HG03064 (cell line): Measurements from ENCODE around the gene PNPLA2.

Experiments
- ATAC-seq: cut with Tn5 transposase; IDR thresholded peaks from one replicate; pipeline ENCODE4 v1.9.1; 2021; ENCODE audit warnings: low read depth; ENCODE audit not compliant: unreplicated experiment

PNPLA2 gene

DNA sequence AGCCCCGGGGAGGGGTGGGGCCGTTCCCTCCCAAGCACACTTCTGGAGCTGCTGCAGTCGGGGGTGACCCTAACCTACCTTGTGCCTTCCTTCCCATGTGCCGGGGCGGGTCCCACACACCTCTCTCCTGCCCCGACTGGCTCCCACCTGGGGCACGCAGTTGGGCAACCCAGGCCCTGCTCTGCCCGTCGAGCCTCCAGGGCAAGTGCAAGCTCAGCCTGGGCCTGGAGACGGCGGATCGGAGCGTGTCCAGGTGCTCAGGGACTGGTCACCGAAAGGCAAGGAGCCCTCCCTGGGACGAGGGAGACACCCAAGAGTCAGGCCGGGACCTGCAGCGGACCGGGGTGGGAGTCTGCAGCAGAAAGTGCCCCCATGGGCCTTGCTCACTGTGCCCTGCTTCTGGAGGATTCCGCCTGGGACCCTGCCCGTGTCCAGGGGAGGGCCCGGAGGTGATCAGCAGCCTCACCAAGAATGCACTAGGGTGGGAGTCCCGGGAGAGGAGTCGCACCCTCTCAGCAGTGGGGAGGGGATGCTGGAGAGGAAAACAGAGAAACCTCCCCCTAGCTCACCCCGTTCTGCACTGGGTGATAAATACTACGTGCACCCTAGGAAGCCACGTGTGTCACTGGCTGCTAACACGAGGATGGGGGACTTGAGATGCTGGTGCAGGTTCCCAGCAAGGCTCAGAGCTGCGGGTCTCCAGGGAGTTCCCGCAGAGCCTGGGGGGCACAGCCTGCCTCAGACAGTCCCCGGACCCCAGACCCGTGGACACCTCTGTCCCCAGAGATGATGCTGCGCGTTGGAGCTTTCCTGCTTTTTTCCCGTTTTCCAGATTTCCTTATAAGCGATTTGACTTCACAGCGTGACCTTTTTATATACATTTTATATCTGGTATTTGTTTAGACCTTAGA is 36.2 kb upstream of the PNPLA2 start:
- ATAC-seq = no peak

DNA sequence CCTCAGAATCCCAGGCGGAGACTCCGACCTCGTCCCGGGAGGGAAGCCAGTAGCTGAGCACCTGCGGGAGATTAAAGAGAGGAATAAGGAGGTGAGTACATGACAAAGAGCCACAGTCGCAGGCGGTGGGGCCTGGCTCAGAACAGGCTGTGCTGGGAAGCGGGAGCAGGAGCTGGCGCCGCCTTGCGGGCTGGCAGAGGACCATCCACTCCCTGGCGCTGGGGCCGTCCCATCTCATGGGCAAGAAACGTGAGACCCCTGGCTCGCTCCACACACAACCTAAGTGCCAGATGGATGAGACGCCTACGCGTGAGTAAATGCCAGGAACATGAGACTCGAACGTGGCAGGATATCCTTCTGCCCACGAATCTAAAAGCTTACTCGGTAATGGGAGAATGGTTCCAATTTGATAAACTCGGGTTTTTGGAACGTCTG is 35.1 kb upstream of the PNPLA2 start:
- no peak for ATAC-seq

DNA sequence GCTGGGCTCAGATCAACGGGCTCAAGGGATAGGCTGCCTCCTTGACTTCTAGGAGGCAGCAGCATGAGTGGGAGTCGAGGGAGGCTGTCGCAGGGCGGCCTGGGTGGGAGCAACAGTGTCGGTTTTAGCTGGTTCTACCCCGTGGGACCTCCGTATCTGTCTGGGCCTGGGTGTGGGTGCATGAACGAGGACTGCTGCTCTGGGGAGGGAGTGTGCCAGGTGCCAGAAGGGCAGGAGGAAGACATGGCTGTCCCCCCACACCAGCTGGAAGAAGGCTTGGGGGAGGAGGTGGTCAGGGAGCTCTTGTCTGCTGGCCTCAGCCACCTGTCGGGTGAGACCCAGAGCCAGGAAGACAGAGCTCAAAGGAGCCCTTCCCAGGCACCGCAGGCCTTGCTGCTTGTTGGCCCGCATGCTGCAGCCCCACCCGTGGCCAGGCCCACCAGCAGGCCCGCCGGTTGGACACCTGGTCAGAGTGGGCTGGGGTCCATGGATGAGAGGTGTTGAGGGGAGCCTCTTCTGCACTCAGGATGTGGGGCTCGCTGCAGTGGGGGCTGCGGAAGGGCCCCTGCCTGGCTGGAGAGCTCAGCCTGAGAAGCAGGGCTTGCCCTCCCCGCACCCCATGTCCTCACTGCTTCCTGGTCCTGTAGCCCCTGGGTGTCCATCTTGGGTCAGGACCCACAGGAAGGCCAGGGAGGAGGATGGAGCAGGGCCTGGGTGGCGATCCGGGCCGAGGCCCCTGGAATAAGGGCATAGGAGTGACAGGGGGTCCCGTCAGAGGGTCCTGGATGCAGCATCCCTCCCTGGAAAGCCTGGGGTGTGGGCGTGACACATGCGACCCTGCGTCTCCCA is 32.3 kb upstream of the PNPLA2 start:
- no peak for ATAC-seq

DNA sequence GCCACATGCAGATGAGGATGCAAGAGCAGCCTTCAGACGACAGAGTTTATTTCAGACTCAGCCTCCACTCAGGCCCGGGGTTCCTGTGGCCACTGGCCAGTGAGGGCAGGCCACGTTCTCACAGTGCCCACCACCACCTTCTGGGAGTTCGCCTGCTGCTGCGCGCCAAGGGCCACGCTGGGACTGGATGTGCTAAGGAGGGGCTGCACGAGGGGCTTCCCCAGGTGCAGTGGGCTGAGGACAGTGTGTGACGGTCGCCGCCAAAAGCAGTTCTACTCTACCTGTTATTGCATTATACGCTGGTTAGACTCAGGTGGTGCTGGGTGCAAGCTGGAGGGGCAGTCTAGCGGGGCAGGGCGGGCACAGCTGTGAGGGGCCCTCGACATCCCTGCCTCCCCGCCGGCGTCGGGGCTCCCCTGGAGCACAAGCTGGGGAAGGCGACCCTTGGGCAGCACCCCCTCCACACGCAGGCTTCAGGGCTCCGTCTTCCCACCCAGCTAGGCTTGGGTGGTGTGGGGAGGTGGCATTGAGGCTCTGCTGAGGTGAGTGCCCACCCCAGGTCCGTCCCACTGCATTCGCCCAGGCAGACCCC is 31.5 kb upstream of the PNPLA2 start:
- ATAC-seq = no peak

DNA sequence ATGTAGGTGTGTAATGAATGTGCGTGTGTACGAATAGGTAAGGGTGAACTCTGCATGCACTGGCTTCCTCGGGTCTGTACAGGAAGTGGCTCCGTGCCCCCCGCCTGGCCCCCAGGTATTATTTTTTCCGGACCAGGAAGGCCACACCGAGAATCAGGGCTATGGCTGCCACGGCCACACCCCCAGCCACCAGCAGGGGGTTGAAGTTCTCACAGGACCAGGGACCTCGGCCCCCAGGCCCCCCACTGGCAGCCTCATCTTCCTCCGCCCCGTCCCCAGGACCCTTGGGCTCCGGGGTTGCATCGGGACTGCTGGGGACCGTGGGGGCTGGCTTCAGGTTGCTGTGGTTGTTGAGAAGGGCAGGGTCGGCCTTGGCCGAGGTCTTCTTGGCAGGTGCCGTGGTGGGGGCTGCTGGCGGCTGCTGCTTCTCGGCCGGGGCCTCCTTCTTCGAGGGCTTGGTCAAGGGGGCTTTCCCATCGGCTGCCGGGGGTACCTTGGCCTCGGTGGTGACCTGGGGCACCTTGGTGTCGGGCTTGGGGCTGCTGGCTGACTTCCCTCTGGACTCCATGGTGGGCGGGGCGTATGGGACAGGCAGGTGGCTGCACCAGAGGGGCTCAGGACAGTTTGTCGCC is 30.6 kb upstream of the PNPLA2 start:
- no peak for ATAC-seq

DNA sequence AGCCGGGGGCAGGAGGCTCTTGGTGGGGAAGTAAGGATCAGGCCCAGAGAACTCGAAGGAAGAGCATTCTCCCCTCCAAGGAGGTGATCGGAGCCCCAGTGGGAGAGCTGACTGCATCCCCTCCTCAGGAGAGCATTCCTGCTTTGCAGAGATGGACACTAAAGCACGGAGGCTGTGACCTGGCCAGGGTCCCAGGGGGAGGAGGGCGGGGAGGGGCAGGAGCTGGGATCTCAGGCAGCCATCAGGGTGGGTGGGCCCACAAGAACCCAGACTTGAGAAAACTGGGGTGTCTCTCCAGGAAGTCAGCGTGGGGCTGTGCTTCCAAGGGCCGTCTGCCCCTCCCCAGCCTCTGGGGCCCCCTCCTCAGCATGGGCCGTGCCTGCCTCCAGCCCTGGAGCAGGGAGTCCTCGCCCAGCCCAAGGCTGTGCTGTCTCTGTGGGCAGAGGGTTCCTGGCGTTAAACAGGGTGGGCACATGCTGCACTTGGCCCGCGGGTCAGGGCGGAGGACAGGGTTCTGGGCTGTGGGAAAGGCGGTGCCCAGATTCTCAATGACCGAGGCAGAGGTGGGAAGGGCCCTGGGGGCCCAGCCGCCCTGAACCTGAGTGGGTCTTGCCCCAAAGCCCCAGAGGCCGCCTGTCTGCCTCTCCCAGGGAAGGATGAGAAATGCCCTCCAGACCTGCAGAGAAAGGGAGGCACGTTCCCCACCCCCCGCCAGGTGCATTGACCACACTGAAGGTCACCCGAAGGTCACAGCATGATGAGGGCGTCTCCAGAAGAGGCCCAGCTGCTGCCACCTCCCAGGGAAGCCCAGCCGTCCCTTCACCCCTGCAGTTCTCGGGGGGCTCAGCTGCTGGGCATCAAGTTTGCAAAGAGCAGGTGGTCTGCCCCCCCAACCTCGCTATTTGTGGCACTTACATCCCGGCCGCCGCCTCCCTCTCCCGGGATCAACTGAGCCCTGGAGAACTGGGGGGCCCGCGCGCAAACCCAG is 29.5 kb upstream of the PNPLA2 start:
- no peak for ATAC-seq

DNA sequence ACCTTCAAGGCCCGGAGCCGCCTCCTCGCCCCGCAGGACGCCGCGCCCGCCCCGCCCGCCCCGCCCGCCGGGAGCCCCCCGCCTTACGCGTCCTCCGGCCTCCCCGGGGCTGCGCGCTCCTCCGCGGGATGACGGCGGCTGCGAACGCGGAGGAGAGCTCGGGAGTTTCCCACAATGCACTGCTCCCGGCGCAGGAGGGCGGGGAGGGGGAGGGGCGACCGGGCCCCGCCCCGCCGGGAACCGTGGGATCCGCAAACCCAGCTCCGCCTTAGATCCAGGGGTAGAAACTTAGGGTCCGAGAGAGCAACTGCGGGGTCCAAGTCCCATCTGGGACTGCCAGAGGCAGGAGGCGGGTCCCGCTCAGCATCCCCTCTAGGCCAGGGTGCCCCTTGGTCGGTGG is 28.8 kb upstream of the PNPLA2 start, which contains the start of gene CEND1:
TSS of gene CEND1 (minus strand) at position 148 of the 400 bp plus-strand sequence. CDS start 1,514 bp downstream, outside the sequence.
- ATAC-seq = no peak

DNA sequence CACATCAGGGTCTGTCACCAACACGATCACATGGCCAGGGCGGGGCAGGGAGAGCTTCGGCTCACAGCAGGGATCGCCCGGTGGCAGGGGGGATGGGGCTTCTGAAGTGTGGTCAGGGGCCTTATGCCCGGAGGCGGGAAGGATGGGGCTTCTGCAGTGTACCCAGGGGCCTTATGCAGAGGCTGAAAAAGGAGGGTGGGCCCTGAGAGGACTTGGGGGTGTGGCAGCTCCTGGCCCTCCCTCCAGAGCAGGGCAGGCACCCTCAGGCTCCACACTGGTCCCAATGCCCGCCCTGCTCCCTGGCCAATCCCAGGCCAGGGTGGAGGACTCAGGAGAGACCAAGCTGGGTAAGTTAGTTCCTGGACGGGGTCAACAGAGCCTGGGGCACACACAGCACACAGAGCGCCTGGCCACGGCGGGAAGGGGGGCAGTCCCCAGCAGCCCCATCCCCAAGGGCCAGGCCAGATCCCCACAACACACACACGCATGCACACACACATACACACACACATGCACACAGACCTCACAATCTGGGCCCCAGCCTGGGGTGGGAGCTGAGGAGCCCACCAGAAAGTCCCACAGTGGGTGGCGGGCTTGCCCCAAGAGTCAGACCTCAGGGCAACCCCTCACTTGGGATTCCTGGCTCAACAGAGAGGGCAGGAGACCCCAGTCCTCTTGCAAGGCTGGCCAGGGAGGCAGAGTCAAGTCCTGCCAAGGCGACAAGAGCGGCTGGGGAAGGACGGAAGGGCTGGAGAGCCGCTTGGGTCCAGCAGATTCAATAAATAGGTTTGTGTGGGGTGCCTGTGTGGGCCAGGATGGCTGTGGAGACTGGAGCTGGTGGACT is 27.8 kb upstream of the PNPLA2 start:
- ATAC-seq = no peak

DNA sequence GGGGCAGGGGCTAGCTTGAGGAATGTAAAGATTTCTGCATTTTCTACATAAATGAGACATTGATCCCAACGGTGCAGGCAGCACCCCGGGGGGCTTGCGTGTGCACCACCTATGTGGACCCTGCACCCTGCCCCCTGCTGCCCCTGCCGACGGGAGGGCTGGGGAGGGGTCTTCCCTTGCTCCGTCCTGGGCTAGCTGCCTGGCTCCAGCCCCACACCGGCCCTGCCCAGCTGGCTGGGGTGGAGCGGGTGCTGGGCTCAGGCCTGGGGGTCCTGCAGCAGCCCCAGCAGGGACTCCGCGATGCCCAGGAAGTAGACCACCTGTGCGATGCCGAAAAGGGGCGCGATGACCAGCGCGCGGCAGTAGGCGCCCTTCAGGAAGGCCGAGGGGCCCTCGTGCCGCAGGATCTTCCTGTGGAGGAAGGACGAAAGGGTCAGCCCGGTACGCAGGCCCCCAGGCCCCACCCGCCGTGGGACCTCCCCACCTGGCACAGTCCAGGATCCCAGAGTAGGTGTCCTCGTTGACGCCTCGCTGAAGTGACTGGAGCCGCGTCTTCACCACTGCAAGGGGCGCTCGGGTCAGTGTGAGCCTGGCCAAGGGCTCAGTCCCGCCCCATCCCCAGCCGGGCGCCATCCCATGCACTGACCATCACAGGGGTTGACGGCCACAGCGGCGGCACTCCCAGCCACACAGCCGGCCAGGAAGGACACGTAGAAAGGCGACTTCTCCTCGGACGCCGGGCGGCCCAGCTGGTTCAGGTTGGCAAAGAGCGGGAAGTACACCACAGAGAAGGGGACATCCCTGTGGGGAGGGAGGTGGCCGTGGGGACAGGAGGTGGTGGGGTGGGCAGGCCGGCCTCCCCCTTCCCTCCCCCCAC is 26.8 kb upstream of the PNPLA2 start:
- no peak for ATAC-seq

DNA sequence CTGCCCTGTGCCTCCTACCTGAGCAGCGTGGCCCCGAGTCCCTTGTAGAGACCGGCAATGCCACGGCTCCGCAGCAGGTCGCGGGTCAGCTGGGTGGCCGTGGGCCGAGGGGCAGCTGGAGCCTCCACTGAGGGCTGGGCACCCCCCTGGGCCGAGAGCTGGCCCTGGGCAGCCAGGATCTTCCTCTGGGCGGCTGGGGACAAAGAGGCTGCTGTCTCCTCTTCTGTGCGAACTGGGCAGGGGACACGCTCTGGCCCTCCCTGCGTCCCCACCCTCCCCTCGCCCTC is 26.2 kb upstream of the PNPLA2 start:
- ATAC-seq = no peak

DNA sequence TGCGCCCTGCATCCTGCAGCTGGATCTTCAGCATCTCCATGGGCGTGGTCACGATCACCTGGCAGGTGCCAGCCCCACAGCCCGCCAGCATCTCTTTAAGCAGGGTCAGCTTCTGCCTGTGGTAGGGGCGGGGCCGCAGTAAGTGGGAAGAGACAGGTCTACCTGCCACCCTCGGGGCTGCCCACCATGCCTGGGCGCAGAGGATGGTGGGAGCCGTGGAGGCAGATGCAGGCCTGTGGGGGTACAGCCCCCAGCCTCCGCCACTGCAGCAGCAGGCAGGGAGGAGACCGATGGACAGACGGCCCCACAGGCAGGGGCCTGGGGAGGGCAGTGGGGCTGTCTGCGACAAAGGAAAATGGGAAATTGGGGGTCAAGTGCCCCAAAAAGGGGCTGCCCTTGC is 25.8 kb upstream of the PNPLA2 start:
- no peak for ATAC-seq

DNA sequence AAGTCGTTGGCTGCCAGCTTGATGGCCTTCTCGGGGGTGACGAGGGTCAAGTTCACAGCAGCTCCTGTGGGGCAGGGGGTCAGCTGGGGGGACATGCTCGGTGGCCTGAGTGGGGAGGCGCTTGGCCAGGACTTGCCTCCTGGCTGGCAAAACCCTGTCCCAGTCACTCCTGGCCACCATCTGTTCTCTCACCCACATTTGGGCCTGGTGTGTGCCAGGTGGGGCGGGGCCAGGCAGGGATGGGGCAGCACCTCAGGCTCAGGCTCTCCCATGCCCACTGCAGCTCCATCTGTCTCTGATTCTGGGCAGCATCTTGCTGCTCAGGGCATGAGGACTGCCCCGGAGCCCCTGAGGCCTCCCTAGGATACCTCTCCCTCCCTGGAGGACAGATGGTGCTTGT is 25.2 kb upstream of the PNPLA2 start:
- ATAC-seq = no peak

DNA sequence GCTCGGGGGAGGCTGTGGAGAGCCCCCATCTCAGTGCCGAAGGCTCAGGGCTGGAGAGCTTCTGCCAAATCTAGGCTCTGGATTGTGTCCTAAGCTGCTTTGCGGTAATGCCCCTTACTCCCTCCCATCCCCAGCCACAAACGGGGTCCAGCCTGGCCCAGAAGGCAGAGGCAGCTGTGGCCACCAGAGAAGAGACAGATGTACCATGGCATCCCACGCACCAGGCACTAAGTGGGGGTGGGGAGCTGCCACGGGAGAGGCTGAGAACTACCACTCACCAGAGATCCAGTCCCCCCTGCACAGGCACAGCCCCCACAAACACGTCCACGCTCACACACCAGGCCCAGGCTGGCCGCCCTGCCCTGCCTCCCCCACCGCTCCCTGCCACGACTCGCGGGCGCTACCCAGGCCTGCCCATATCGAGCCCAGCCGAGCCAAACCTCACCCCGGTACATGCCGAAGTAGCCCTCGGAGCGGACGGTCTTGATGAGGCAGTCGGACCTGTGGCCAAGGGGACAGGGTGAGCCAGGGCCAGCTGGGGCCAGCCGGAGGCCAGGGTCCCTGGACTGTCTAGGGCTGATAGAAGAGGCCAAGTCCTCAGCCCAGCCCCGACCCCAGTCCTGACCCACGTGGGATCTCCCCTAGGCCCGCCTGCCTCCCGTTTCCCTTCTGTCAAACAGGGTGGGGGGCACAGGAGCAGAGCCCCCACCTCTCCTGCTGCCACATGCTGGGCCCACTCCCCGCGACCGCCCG is 24.5 kb upstream of the PNPLA2 start:
- ATAC-seq = no peak

DNA sequence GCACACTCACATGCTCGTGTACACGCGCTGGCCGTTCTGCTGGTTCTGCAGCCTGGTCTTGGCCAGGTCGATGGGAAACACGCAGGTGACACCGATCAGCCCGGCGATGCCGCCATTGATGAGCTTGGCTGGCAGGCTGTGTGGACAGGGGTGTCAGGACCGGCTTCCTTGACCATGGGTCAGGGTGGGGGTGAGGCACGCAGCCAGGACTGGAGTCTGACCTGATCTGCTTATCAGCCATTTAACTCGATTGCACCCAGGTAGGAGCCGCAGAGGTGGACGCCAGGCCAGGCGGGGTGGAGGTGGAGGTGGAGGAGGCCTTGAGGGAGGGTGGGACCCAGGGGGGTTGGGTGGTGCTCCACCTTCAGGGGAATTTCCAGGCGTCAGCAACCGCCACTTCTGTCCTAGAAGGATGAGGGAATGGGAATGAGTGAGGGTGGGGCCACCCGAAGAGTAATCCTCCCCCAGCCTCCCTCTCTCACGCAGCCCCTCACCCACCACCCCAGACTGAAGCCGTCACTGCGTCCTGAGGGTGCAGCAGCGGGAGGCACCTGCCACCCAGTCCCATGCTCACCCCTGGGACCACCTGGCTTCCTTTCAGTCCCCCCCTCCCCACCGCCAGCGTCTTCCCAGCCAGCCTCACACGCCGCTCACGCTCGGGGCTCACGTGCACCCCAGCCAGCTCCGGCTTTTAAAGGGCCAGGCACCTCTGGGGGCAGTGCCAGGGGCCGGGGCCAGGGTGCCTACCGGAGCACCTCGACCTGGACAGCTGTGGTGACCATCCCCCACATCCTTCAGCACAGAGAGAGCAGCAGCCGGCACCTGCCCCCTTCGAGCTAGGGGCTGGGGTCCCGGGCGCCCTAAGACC is 23.7 kb upstream of the PNPLA2 start:
- no peak for ATAC-seq

DNA sequence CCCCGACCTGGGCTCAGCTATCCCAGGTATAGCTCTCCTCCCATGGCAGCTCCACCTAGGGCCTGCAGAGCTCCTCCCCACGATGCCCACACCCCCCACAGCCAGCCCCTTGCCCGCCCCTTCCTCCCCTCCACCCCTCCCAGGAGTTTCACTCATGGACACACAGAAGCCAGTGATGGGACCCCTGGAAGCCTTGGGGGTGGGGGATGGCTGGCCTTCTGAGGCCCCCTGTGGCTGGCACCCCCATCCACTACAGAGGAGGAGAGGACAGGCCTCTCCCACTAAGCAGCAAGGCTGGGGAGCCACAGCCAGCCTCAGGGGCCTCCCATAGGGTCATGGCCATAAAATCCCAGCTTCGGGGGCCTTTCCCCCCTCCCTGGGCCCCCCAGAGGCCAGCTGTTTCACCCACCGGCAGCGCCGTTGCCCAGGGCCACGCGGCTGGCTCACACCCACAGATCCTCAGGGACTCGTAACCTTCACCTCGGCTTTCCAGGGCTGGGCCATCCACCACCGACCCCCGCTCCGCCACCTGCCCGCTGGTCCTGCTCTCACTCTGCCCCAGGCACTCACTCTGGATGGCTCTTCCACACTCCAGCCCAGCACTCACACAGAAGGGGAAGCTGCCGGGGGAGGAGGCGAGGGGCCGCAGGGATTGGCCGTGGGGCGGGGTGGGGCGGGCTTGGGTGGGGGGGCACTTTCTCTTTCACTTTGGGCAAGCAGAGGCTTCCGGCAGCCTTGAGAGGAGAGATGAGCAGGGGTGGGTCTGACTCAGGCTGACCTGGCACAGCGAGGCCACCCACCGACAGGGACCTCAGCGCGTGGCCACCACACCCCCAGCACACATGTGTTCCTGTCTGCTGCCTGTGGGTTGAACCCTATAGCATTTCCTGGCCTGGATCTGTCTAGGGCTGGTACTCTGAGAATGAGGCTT is 22.8 kb upstream of the PNPLA2 start:
- ATAC-seq = no peak
